Activated T-cell treated with anti-CD3 and anti-CD28 coated beads, Interleukin-2, amount 50 U/mL, for 4 hours (primary cell): ENCODE measurements around the gene SLC12A6. TPM values are rescaled to one million over a fixed set of nuclear protein-coding genes. Genes with fewer than 3 reads are reported as not detected.

ENCODE experiments used
- ATAC-seq, 2 donors: fragments of 200-7000 bp; cut with Tn5 transposase; one replicate each; pipeline ENCODE4 v1.10.0; 2021
- DNase-seq: peaks from one replicate; pipeline ENCODE4 v3.0.0-alpha.2; 2020
- H3K27me3 Mint-ChIP-seq: one replicate; pipeline ENCODE4 v1.8.0; 2021; ENCODE audit warnings: low read depth, mixed read lengths
- H3K36me3 Mint-ChIP-seq: one replicate; pipeline ENCODE4 v1.8.0; 2022; ENCODE audit warnings: mixed read lengths; ENCODE audit not compliant: insufficient read depth
- H3K4me1 Mint-ChIP-seq: one replicate; pipeline ENCODE4 v1.8.0; 2021; ENCODE audit warnings: low read depth, mixed read lengths
- H3K4me3 Mint-ChIP-seq: one replicate; pipeline ENCODE4 v1.8.0; 2021; ENCODE audit warnings: mild to moderate bottlenecking, moderate library complexity, mixed read lengths
- H3K9me3 Mint-ChIP-seq: one replicate; pipeline ENCODE4 v1.8.0; 2021; ENCODE audit warnings: mixed read lengths
- total RNA-seq, 3 donors: library from RNA; stranded (reverse); gene quantifications; one replicate each; pipeline ENCODE4 v1.2.1, GENCODE V29; 2021

The SLC12A6 gene
- total RNA-seq, 3 donors from 2014 or later: 15.3 to 23.5 (median 22.8) TPM

- Mint-ChIP-seq H3K4me3 (peak overlapping the region; percentile 40), H3K4me1 (peaks cover 72% of the 10 kb centered on the region), H3K27me3 (no peaks in the 10 kb centered on the region), H3K9me3 (no peaks in the 10 kb centered on the region), H3K36me3 (peaks cover 8% of the 10 kb centered on the region)
- DNase-seq (no peak), ATAC-seq (no peak)
These were observed 8.6 kb downstream of the SLC12A6 start for GRCh38 chr15:34329006-34329405.

GRCh38 chr15:34327906-34328305 lies 9.7 kb downstream of the SLC12A6 start:
- H3K4me1 Mint-ChIP-seq: peaks cover 65% of the 10 kb centered on the region
- DNase-seq: no peak

GRCh38 chr15:34325368-34325767 lies 12.2 kb downstream of the SLC12A6 start:
- H3K4me1 Mint-ChIP-seq: peaks cover 54% of the 10 kb centered on the region
- H3K27me3 Mint-ChIP-seq: no peaks in the 10 kb centered on the region
- no peak for DNase-seq
- ATAC-seq: no peak
- peaks cover 2% of the 10 kb centered on the region for H3K36me3 Mint-ChIP-seq
- no peaks in the 10 kb centered on the region for H3K9me3 Mint-ChIP-seq
- no peak overlapping the region for H3K4me3 Mint-ChIP-seq

More at GRCh38 chr15:34327906-34328305, 9.7 kb downstream of the SLC12A6 start:
- no peaks in the 10 kb centered on the region for H3K27me3 Mint-ChIP-seq
- ATAC-seq: peak in 1 of 2 donors; percentile 24
- H3K36me3 Mint-ChIP-seq: peaks cover 8% of the 10 kb centered on the region
- peak overlapping the region; percentile 61 for H3K4me3 Mint-ChIP-seq
- no peaks in the 10 kb centered on the region for H3K9me3 Mint-ChIP-seq

GRCh38 chr15:34324933-34325332 lies 12.6 kb downstream of the SLC12A6 start:
- Mint-ChIP-seq H3K4me3 (no peak overlapping the region), H3K27me3 (no peaks in the 10 kb centered on the region), H3K9me3 (no peaks in the 10 kb centered on the region), H3K4me1 (peaks cover 54% of the 10 kb centered on the region), H3K36me3 (peaks cover under 1% of the 10 kb centered on the region)
- ATAC-seq (no peak), DNase-seq (no peak)

GRCh38 chr15:34323217-34323616 lies 14.4 kb downstream of the SLC12A6 start:
- Mint-ChIP-seq H3K36me3 (no peaks in the 10 kb centered on the region), H3K27me3 (no peaks in the 10 kb centered on the region), H3K4me3 (no peak overlapping the region), H3K4me1 (peaks cover 49% of the 10 kb centered on the region), H3K9me3 (no peaks in the 10 kb centered on the region)
- DNase-seq (no peak), ATAC-seq (no peak)

- Mint-ChIP-seq H3K4me3 (peak overlapping the region; percentile 94), H3K4me1 (peaks cover 48% of the 10 kb centered on the region), H3K36me3 (peaks cover 10% of the 10 kb centered on the region), H3K27me3 (no peaks in the 10 kb centered on the region), H3K9me3 (no peaks in the 10 kb centered on the region)
- ATAC-seq (peak; percentile 87), DNase-seq (no peak)
These were observed 19.1 kb downstream of the SLC12A6 start for GRCh38 chr15:34318277-34319079.

- H3K4me1 Mint-ChIP-seq: peaks cover 52% of the 10 kb centered on the region
- ATAC-seq (no peak), DNase-seq (no peak)
- H3K4me3 Mint-ChIP-seq: no peak overlapping the region
- H3K9me3 Mint-ChIP-seq: no peaks in the 10 kb centered on the region
- peaks cover 27% of the 10 kb centered on the region for H3K36me3 Mint-ChIP-seq
- H3K27me3 Mint-ChIP-seq: no peaks in the 10 kb centered on the region
These were observed 22.8 kb downstream of the SLC12A6 start for GRCh38 chr15:34314491-34315490.

GRCh38 chr15:34311563-34311962 lies 26.0 kb downstream of the SLC12A6 start:
- peaks cover 49% of the 10 kb centered on the region for H3K4me1 Mint-ChIP-seq

GRCh38 chr15:34304613-34305012 lies 33.0 kb downstream of the SLC12A6 start:
- DNase-seq (no peak), ATAC-seq (no peak)
- no peaks in the 10 kb centered on the region for H3K27me3 Mint-ChIP-seq
- H3K9me3 Mint-ChIP-seq: no peaks in the 10 kb centered on the region
- peaks cover 28% of the 10 kb centered on the region for H3K36me3 Mint-ChIP-seq
- H3K4me3 Mint-ChIP-seq: no peak overlapping the region
- peaks cover 53% of the 10 kb centered on the region for H3K4me1 Mint-ChIP-seq

More at GRCh38 chr15:34311563-34311962, 26.0 kb downstream of the SLC12A6 start:
- no peak for DNase-seq
- Mint-ChIP-seq H3K9me3 (no peaks in the 10 kb centered on the region), H3K36me3 (peaks cover 37% of the 10 kb centered on the region), H3K27me3 (no peaks in the 10 kb centered on the region), H3K4me3 (no peak overlapping the region)
- no peak for ATAC-seq

GRCh38 chr15:34301058-34301457 lies 36.5 kb downstream of the SLC12A6 start:
- Mint-ChIP-seq H3K4me1 (peaks cover 61% of the 10 kb centered on the region), H3K4me3 (no peak overlapping the region)
- ATAC-seq: no peak

GRCh38 chr15:34297059-34297458 lies 40.5 kb downstream of the SLC12A6 start:
- no peaks in the 10 kb centered on the region for H3K27me3 Mint-ChIP-seq
- H3K36me3 Mint-ChIP-seq: peaks cover 27% of the 10 kb centered on the region
- H3K4me1 Mint-ChIP-seq: peaks cover 41% of the 10 kb centered on the region
- no peak overlapping the region for H3K4me3 Mint-ChIP-seq
- no peak for DNase-seq
- H3K9me3 Mint-ChIP-seq: no peaks in the 10 kb centered on the region
- ATAC-seq: no peak

More at GRCh38 chr15:34301058-34301457, 36.5 kb downstream of the SLC12A6 start:
- Mint-ChIP-seq H3K9me3 (no peaks in the 10 kb centered on the region), H3K27me3 (no peaks in the 10 kb centered on the region), H3K36me3 (peaks cover 28% of the 10 kb centered on the region)
- no peak for DNase-seq

GRCh38 chr15:34292621-34293020 lies 45.0 kb downstream of the SLC12A6 start:
- no peaks in the 10 kb centered on the region for H3K27me3 Mint-ChIP-seq
- no peaks in the 10 kb centered on the region for H3K9me3 Mint-ChIP-seq
- no peak overlapping the region for H3K4me3 Mint-ChIP-seq
- no peak for DNase-seq
- ATAC-seq: no peak
- H3K36me3 Mint-ChIP-seq: peaks cover 30% of the 10 kb centered on the region
- peaks cover 23% of the 10 kb centered on the region for H3K4me1 Mint-ChIP-seq

GRCh38 chr15:34284937-34285336 lies 52.6 kb downstream of the SLC12A6 start:
- Mint-ChIP-seq H3K9me3 (no peaks in the 10 kb centered on the region), H3K4me1 (peaks cover 16% of the 10 kb centered on the region), H3K36me3 (peaks cover 6% of the 10 kb centered on the region), H3K4me3 (no peak overlapping the region), H3K27me3 (no peaks in the 10 kb centered on the region)
- ATAC-seq: no peak
- DNase-seq: no peak

GRCh38 chr15:34282384-34282783 lies 55.2 kb downstream of the SLC12A6 start:
- Mint-ChIP-seq H3K36me3 (peaks cover 3% of the 10 kb centered on the region), H3K4me1 (peaks cover 21% of the 10 kb centered on the region), H3K27me3 (no peaks in the 10 kb centered on the region), H3K9me3 (no peaks in the 10 kb centered on the region), H3K4me3 (no peak overlapping the region)
- ATAC-seq (no peak), DNase-seq (no peak)
